Measurements from ENCODE around the gene SAMSN1.
A peak's percentile ranks its signal among the peaks of the same experiment; 100 is the strongest.

SAMSN1 gene

DNA sequence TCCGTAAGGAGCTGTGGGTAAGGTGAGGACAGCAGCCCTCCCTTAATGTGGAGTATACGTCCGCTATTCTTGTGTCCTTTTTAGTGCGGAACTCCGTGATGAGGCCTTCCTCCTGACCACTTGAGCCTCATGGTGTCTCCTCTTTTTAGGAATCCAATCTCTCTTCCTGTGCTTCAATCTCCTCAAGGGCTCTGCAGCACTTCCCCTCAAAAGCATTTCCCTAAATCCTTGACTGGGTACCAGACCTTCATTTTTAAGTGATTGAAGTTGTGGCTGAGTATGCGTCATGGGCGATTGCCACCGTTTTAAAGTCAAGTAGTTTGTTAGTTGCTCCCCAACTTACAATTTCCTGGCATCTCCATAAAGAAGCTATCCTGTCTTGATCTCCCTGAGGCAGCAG is 62.8 kb downstream of the SAMSN1 start:
- no peak for DNase-seq

DNA sequence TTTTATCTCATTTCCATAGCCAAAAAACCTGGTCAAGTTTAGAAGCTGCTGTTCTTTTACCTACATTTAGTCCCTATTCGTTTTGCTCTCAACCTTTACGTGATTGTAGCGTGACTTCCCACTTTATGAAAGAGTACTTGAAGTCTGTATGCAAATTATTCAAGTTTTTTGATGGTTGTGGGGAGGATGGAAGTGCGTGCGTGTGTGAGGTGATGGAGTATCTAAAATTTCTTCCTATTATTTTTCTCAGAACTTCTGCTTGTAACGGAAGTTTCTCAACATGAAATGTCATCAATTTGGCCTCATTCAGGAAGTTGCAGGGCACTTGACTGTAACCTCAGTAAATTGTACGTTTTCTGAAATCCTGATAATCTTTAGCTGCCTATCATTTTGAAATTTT is 64.0 kb downstream of the SAMSN1 start:
- DNase-seq = no peak

DNA sequence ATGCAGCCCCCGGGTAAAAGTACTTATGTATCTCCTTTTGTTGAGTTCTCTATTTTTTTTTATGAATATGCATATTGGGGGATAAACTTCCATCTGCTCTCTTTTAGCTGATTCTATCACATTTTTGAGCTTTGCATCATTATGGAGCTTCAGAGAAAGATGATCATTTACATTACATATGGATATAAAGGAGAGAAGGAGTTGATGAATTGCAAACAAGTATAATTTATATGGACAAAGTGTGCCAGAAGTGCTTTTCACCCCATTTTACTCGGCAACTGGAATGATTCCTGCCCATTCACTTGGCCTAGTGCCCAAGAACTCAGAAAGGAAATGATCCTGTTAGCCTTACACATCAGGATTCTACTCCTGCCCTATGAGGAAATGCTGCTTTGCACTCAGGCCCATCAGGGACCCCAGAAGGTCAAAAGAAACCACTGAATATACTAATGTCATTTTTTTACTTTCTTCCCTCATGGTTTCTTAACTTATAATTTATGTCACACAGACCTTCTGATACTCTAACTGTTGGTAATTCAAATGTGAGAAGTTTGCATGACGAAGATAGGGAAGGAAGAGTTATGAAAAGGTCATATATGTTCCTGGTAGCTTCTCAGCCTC is 65.6 kb downstream of the SAMSN1 start:
- DNase-seq = no peak

DNA sequence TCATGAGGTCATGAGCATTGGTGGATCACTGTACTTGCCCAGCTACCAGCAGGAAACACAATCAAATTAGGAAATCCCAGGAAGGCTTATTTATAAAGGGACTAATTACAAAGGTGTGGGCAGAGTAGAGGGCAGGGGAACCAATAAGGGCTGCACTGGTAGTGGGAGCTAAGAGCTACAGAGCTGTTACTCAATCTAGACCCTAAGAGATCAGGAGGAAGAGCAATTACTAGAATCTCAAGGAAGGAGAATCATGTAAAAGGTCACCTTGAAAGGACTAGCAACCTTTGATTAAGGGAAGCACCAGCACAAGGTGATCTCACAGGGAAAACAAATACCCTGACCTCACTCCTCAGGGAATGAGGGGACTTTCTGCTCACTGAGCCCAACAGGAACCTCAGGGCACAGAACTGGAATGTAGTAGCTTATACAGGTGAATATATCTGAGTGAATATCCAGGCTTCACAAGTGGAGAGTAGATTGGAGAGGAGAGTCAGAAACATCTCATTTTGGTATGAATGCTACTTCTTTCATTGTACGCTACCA is 66.8 kb downstream of the SAMSN1 start:
- no peak for DNase-seq

DNA sequence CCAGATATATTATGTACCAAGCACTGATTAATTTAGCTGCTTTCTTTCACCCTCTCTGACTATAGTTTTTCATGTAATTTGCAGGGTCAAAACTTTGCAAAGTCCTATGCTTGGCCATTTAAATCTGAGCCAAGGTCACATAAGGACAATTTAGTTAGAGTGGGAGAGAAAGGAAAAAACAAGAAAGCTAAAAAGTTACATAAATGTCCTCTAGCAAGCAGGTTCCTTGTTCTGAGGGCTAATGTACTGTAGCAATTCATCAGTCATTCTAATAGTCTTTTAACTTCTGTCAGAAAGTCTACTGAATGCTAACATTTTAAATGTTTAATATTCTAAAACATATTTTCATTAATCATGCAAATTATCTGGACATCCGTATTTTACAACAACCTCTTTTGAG is 68.3 kb downstream of the SAMSN1 start:
- DNase-seq = no peak

DNA sequence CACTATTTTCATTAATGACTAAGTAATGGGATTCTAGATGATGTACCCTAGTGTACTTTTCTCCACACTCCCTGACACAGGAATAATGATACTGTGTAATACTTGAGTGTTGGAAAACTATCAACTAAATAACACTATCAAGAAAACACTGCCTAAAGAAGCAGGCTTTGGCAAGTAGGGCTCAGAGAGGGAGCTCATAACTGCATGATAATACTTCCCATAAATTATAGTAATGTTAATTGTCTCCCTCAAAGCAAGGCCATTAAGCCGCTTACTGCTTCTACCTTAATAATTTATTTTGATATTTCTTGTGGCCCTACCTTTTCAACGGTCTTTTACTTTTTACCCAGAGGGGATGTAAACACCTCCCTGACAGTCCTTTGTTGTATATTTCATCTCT is 69.0 kb downstream of the SAMSN1 start:
- no peak for DNase-seq

DNA sequence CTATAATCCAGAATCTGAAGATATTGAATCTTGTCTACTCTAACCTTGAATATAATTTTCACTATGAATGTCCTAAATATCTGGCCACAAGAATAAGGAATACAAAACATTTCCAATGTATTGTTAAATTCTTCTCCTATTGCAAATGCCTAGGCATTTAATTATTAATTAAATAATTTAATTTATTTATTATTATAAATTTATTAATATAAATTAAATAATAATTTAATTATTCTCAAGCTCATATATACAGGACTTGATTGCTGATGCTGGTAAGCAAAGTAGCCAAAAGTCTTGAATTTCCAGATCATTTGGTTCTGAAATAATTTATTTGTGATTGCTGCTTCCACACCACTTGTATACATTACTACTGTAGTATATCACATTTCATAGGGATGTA is 71.1 kb downstream of the SAMSN1 start:
- DNase-seq = no peak

DNA sequence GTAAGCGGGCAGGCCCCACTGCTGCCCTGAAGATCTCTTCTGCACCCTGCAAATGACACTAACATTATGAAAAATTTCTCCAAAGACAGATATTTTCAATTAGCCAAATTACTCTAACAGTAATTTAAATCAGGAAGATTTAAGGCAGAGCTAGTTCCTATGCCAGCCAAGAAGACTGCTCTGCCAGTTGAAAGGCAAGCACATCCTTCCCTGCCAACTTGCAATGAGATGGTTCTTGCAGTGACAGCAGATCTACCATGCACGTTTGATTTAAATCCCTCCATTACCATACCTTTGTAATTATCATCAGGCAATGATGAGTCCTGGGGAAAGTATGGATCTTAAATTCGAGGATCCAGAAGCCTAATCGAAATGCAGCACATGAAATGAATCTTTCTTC is 76.5 kb downstream of the SAMSN1 start:
- DNase-seq = no peak

DNA sequence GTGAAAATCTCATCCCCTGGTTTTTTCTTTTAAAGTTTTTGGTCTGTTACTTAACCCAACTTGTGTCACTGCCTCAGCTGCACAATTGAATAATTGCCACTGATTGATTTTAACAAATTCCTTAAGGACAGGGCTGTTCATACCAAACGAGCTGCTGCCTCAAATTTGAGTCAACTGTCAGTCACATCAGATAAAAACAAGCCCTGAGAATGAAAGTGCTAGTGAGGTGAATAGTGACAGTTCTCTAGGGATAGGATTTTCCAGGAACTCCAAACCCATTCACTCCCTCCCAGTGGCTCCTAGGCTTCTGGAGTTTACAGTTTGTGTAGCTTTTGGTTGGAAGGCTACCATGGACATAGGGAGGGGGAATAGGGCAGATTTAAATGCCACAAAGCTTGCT is 79.4 kb downstream of the SAMSN1 start:
- DNase-seq = no peak

DNA sequence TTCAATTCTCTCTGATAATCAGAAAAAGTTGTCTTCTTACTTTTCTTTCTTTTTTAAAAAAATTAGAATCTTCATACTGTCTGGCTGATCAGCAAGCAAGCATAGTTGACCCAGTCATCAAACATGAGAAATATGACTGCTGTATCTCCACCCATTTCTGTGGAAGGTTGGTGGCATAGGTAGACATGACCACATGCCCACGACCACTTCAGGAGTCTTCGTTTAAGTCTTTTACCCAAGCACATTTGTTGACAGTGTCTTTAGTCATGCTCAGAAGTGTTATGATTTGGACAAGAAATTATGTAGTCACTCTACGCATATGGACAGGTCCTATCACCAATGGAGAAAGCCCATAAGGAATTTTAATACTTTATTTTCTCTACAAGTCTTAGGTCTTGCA is 88.4 kb downstream of the SAMSN1 start:
- no peak for DNase-seq

DNA sequence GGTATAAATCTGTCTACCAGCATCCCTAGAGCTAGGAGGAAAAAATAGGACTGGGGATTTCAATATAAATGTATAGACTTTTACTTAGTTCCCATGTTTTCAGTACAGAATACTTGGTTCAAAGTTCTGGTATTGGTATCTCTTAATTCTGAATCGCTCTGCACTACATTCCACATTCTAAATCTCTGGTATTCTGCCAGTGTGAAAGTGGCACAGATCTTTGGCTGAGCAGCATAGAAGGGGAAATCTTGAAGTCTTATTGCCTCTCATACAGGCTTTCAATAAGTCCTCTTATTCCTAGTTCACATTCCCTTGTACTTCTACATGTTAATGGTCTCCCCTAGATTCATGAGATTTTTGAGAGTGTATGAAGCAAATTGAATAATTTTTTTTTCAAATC is 89.2 kb downstream of the SAMSN1 start:
- no peak for DNase-seq

DNA sequence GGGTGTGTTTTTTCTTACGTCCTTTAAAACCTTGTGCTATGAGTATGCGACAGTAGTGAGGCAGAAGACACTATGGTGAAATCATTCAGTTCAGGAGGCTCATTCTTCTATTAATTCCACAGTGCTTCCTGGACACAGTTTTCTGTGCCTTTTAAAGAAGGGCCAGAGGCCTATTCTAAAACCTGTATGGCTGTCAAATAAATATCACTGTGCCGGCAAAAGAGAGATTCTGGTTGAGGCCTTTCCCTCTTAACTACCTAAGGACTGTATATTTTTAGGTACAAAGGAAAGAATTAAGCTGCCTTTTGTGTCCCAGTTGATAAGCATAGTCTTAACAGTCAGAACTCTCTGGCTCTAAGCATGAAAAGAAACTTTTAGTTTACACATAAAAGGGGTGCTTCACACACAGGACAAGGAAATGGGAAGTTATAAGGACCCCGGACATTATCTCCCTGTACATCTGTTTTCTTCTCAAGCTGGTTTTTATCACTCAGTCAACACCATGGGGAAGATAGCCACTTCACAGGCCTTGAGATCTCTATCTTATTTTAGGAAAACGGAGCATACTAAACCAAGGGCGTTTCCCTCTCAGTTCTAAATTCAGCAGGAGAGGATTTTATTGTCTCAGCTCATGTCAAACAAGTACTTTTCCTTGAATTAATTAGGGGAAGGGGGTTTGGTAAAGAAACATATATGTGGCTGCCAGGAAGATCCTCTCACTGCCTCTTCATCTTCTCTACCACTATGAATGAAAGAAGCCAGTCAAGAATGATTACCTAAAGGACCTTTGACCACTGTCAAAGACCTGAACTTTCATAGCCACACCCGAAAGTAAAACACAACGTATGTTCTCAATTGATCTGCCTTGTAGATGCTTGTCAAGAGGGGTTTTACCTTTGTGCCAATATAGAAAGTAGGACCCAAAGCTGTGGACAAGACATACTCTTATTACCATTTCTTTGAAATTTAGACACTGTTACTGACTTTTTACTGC is 91.8 kb downstream of the SAMSN1 start:
- no peak for DNase-seq

DNA sequence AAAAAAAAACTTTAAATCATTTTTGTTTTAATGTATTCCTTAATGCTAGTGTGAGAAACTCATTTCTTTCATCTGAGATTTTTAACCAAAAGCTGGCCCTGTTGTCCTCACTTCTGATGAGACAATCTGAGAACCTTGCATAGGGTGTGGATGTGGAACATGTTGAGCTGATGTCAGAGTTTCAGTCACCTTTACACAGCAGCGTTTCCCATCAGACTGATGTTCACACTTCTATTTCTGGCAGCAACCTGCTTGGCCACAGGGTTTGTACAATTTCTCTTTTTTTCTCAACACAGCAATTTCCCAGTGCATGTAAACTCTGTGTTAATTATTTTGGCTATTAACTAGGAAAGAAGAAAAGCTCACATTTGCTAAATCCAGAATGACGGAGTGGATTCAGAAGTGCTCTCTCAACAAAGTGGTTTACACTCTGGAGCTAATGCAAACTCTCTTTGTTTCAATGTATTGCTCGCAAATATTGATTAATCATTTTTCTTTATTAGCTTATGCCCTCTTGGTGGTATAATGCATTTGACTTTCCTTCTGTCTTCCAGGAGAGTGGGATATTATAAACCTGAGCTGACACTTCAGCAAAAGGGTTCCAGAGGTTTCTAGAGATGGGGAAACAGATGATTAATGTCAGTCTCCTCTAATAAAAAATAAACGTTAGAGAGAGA is 92.6 kb downstream of the SAMSN1 start:
- peak in 1 of 2 donors; percentile 6 for DNase-seq

DNA sequence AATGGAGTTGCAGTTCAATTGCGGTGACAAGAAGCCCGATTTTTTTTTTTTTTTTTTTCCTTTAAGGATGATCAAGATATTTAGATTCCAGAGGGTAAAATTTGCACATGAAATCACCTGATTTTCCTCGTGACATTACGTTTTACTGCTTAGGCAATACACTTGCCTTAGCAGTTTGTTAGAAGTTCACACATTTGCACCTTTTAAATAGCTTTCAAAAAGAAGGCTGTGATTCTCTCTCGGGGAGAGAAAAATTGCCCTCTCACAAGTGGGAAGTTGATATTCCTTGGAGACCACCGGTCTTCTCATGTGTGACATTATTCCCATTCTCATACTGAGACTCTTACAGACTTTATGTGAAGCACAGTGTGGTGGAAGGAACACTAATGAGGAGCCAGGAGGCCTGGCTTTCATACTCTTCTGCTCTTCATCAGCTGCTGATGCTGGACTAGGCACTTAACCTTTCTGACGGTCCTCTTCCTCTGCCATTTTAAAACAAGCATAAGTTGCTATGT is 93.3 kb downstream of the SAMSN1 start:
- DNase-seq = no peak

DNA sequence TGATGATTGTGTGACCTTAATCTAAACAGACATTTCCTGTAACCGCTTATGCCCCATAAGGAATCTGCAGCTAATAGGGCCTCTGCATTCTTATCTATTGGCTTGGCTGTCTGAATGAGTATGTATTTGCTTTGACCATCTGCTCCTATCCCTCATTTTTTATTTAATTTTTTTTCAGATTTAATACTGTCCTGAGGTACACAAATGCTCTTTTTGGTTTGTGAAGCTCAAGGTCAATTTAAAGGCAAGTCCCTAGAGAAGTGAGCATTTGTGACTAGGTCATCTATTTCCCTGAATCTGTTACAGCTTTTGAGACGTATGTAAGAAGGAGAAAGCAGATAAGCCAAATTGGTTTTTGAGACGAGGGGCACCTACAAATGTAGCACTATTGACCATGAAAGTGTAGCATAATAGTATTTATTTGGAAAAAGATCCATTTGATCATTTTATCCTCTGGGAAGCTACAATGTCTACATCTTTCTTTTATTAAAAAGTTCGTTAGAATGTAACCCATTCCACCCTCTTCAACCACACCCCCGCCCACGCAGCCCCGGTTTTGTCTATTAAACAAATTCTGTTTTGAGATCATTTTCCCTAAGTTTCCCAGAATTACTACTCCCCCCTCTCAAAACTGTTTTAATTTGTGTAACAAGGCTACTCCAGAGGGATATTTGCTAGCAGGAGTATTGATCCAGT is 93.9 kb downstream of the SAMSN1 start:
- DNase-seq = peak in 1 of 2 donors; percentile 11

DNA sequence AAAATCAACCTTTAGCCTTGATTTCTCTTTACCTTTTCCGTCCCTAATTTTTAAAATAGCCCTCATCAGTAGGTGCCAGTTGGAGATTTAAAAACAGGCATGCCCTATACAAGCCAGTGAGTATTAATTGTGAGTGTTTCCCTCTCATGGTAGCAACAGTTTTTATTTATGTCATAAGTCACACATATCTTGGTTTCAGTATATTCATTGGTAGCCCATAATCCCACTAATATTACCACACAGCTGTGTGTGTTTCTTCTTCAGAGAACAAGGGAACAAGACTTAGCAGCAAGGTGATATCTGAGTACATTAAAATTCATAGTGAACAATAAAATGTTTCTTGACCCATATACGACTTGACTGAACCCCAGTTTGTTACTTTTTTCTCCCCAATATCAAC is 94.6 kb downstream of the SAMSN1 start:
- no peak for DNase-seq

DNA sequence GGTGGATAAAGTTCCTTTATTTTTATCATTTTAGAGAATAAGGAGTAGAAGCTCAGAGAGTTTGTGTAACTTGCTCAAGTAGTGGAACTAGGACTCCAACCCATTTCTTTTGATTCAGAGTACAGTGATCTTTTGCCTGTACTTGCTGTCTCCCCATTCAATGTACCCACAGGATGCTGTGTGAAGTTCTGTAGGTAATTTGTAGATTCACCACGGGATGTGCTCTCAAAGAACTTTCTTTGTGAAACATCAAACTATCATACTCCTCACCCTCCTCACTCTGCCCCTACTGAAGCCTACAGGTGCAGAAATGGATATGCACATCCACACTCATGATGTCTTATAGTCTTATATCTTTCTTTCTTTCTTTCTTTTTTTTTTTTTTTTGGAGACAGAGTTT is 97.3 kb downstream of the SAMSN1 start:
- DNase-seq = no peak

DNA sequence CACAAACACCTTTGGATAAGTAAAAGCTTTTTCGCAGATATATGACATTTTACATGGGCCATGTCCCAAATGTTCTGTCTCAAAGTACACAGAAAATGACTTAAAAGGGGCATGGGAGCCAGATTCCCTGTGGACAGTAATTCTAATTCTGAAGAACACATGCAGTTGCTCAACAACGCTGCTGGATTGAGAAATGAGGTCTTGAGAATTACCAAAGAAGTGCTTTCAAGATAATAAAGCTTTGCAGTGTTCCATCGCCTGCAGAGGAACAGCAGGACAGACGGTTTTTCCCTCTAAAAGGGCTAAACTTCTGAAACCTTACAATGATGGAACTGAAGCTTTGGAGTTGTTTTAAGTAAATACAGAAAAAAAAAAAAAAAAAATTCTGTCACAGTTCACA is 107.9 kb downstream of the SAMSN1 start:
- DNase-seq = no peak

DNA sequence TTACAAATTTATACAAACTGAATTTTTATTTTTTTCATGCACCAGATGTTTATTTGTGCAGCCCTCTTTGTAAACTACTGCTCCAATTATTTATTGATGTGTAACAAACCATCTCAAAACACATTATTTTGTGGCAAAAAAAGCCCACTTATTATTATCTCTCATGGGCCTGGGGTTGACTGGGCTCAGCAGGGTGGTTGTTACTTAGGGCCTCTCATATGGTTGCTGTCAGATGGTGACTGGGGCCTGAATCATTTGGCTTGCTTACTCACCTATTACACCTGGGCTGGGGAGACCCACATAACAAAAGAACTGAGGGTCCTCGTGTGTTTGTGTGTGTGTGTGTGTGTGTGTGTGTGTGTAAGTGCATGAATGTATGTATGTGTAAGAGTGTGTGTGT is 110.7 kb downstream of the SAMSN1 start:
- DNase-seq = no peak
